Prostate gland (tissue), 2 donors: Measurements from ENCODE around the gene PALM2AKAP2. TPM values are rescaled to one million over a fixed set of nuclear protein-coding genes. Genes with fewer than 3 reads are reported as not detected.

Experiments used
- DNase-seq: peaks from one replicate; pipeline ENCODE4 v3.0.0-alpha.2; 2019; ENCODE audit warnings: low spot score
- H3K27ac ChIP-seq, 2 donors: fragments of 200-600 bp; sonication (generic); 2 replicates each; pipeline ENCODE4 v1.5.1; 2017 to 2019
- H3K27me3 ChIP-seq: fragments of 200-600 bp; sonication (generic); replicated peaks from 2 replicates; pipeline ENCODE4 v1.5.1; 2019; ENCODE audit not compliant: insufficient read depth
- H3K36me3 ChIP-seq, 2 donors: fragments of 200-600 bp; sonication (generic); 1 replicate in 1 of 2; 2 replicates in 1 of 2; pipeline versions ENCODE4 v1.5.1 to v1.8.1; 2017 to 2019
- H3K4me1 ChIP-seq: fragments of 200-600 bp; sonication (generic); replicated peaks from 2 replicates; pipeline ENCODE4 v1.5.1; 2019
- H3K4me3 ChIP-seq, 2 donors: fragments of 200-600 bp; sonication (generic); 2 replicates each; pipeline ENCODE4 v1.5.1; 2017 to 2019
- H3K9me3 ChIP-seq: fragments of 200-600 bp; sonication (generic); 2 replicates; pipeline ENCODE4 v1.5.1; 2017
- CTCF ChIP-seq, 4 experiments: fragments of 200-600 bp in 2 of 4; fragments of 450-650 bp in 2 of 4; sonication (generic) in 2 of 4; IDR thresholded peaks; 1 replicate in 3 of 4; 2 replicates in 1 of 4; pipeline ENCODE4 v1.5.1; 2016 to 2019; ENCODE audit warnings: antibody characterized with exemption in 4 of 4, mild to moderate bottlenecking in 2 of 4, moderate library complexity in 2 of 4
- POLR2A ChIP-seq: fragments of 450-650 bp; IDR thresholded peaks from one replicate; pipeline ENCODE4 v1.6.1; 2016; ENCODE audit warnings: antibody characterized with exemption, mild to moderate bottlenecking
- POLR2AphosphoS5 ChIP-seq: sonication (generic); formaldehyde crosslinking; IDR thresholded peaks from one replicate; pipeline ENCODE4 v1.6.1; 2017; ENCODE audit warnings: antibody characterized with exemption
- WGBS: methylation state at CpG from one replicate; pipeline ENCODE4 v1.1.5; 2018; 5-methylcytosine and 5-hydroxymethylcytosine counted together
- intact Hi-C: fragments of 100-400 bp; cut with DNase I; formaldehyde crosslinking; loops from one replicate; pipeline ENCODE4 v1.14.2; 2022
- total RNA-seq, 2 donors: library from RNA; depleted of rRNA; stranded (reverse); fragments of >200 nt; gene quantifications; one replicate each; pipeline ENCODE4 v1.1.0, GENCODE V29; 2016

The PALM2AKAP2 gene
- total RNA-seq, 2 donors from 2014 or later = 0.27 to 0.62 TPM

- Histone ChIP-seq H3K4me1 (no peaks in the 10 kb centered on the region), H3K9me3 (no peaks in the 10 kb centered on the region), H3K4me3 (no peak overlapping the region), H3K36me3 (no peaks in the 10 kb centered on the region), H3K27me3 (no peaks in the 10 kb centered on the region), H3K27ac (no peak overlapping the region)
- intact Hi-C loops = no loop called here
- TF ChIP-seq POLR2AphosphoS5 (no peak), CTCF (IDR thresholded peaks at IDR 0.05) (no peak), POLR2A (no peak)
- WGBS = 96% methylated on average over 4 of the region's 4 CpGs
- no peak for DNase-seq
Measured at GRCh38 chr9:109793921-109794320, 13.9 kb downstream of the PALM2AKAP2 start.

GRCh38 chr9:109794361-109795012, 14.5 kb downstream of the PALM2AKAP2 start:
- 92% methylated on average over 4 of the region's 4 CpGs for WGBS

GRCh38 chr9:109795613-109796012, 15.6 kb downstream of the PALM2AKAP2 start:
- no peaks in the 10 kb centered on the region for H3K9me3 ChIP-seq
- intact Hi-C loops = no loop called here
- WGBS = 89% methylated on average over 3 of the region's 3 CpGs
- no peak for DNase-seq
- no peak for TF ChIP-seq POLR2A
- TF ChIP-seq POLR2AphosphoS5 = no peak
- no peak for TF ChIP-seq CTCF (IDR thresholded peaks at IDR 0.05)
- no peaks in the 10 kb centered on the region for H3K4me1 ChIP-seq
- H3K27ac ChIP-seq = no peak overlapping the region
- H3K27me3 ChIP-seq = no peaks in the 10 kb centered on the region
- no peaks in the 10 kb centered on the region for H3K36me3 ChIP-seq
- no peak overlapping the region for H3K4me3 ChIP-seq

More at GRCh38 chr9:109794361-109795012, 14.5 kb downstream of the PALM2AKAP2 start:
- no peak overlapping the region for H3K4me3 ChIP-seq
- no peak overlapping the region for H3K27ac ChIP-seq
- no peaks in the 10 kb centered on the region for H3K9me3 ChIP-seq
- H3K36me3 ChIP-seq = no peaks in the 10 kb centered on the region
- no peak for DNase-seq
- no peaks in the 10 kb centered on the region for H3K4me1 ChIP-seq
- H3K27me3 ChIP-seq = no peaks in the 10 kb centered on the region
- intact Hi-C loops = no loop called here
- no peak for TF ChIP-seq CTCF (IDR thresholded peaks at IDR 0.05)
- no peak for TF ChIP-seq POLR2AphosphoS5
- TF ChIP-seq POLR2A = no peak

GRCh38 chr9:109796078-109796477, 16.1 kb downstream of the PALM2AKAP2 start:
- 95% methylated on average over 1 of the region's 1 CpG for WGBS
- TF ChIP-seq CTCF (IDR thresholded peaks at IDR 0.05) (no peak), POLR2AphosphoS5 (no peak), POLR2A (no peak)
- no peaks in the 10 kb centered on the region for H3K27me3 ChIP-seq
- intact Hi-C loops = no loop called here
- H3K4me1 ChIP-seq = no peaks in the 10 kb centered on the region
- H3K27ac ChIP-seq = no peak overlapping the region
- no peak for DNase-seq
- no peaks in the 10 kb centered on the region for H3K9me3 ChIP-seq
- H3K36me3 ChIP-seq = no peaks in the 10 kb centered on the region
- H3K4me3 ChIP-seq = no peak overlapping the region

- Histone ChIP-seq H3K36me3 (no peaks in the 10 kb centered on the region), H3K27ac (no peak overlapping the region), H3K4me3 (no peak overlapping the region), H3K27me3 (no peaks in the 10 kb centered on the region), H3K9me3 (no peaks in the 10 kb centered on the region), H3K4me1 (no peaks in the 10 kb centered on the region)
- no peak for DNase-seq
- no peak for TF ChIP-seq POLR2AphosphoS5
- no peak for TF ChIP-seq POLR2A
- TF ChIP-seq CTCF (IDR thresholded peaks at IDR 0.05) = no peak
- 96% methylated on average over 3 of the region's 3 CpGs for WGBS
- intact Hi-C loops = no loop called here
Measured at GRCh38 chr9:109797006-109797405, 17.0 kb downstream of the PALM2AKAP2 start.
